Measurements from ENCODE around the gene TSPAN17.

- TF ChIP-seq CTCF (conservative IDR thresholded peaks at IDR 0.05) (no peak), ZFX (IDR thresholded peaks at IDR 0.05) (no peak)
Observed at GRCh38 chr5:176664886-176665285, 17.6 kb downstream of the TSPAN17 start.
